H1 (cell line): ENCODE data around the gene RPL36AL. TPM values are rescaled to one million over a fixed set of nuclear protein-coding genes. Genes with fewer than 3 reads are reported as not detected.

ENCODE experiments used
- CTBP2 ChIP-seq: IDR thresholded peaks from 2 replicates; pipeline ENCODE4 v1.7.0; 2011; ENCODE audit warnings: borderline replicate concordance, mild to moderate bottlenecking, moderate library complexity, mixed read lengths, low read length; ENCODE audit not compliant: insufficient read depth, insufficient read length
- polyA plus RNA-seq, 7 experiments: library from polyadenylated mRNA; depleted of rRNA in 3 of 7; stranded (reverse) in 5 of 7; unstranded in 2 of 7; fragments of >200 nt in 5 of 7; fragments of 200-250 nt in 2 of 7; gene quantifications; 1 replicate in 5 of 7; 2 replicates in 1 of 7; 4 replicates in 1 of 7; pipeline versions ENCODE4 v1.2.1 to v1.2.3, GENCODE V29; 2011 to 2013; ENCODE audit warnings: missing spikeins in 2 of 7, mixed read lengths in 2 of 7
- total RNA-seq: library from RNA; stranded (reverse); fragmentation: NEBNext Ultra II Directional; extraction: Animal tissue kit (Norgen Biotek cat#: 25700); gene quantifications from 2 replicates; pipeline ENCODE4 v1.2.1, GENCODE V29; 2021

RPL36AL gene
- total and polyA plus RNA-seq, 2 of the 8 experiments (the other 6 are each of a cell fraction or from before 2014, with no cell fraction given) = 138 to 230 TPM

GRCh38 chr14:49598485-49599300 is 21.7 kb downstream of the RPL36AL start, which contains the start of gene LRR1 (continued):
- no peak for TF ChIP-seq CTBP2
- TF ChIP-seq, all 59 proteins: peak for 18
